Central memory CD4-positive, alpha-beta T cell (primary cell): ENCODE results near the gene CCHCR1.
A peak's percentile ranks its signal among the peaks of the same experiment; 100 is the strongest.
"Not testable (repeated sequence)": the region's sequence is repeated elsewhere in the genome, so short reads cannot be mapped to it uniquely, and the experiment has no call there.

ENCODE experiments used
- DNase-seq: peaks from one replicate; pipeline ENCODE4 v3.0.0; 2022

CCHCR1 gene

GRCh38 chr6:31180500-31180899 lies 22.9 kb upstream of the CCHCR1 start:
- peak; percentile 66 for DNase-seq

- no peak for DNase-seq
These were observed 22.3 kb upstream of the CCHCR1 start for GRCh38 chr6:31179896-31180295.

GRCh38 chr6:31179042-31179386 lies 21.4 kb upstream of the CCHCR1 start:
- DNase-seq: no peak

DNA sequence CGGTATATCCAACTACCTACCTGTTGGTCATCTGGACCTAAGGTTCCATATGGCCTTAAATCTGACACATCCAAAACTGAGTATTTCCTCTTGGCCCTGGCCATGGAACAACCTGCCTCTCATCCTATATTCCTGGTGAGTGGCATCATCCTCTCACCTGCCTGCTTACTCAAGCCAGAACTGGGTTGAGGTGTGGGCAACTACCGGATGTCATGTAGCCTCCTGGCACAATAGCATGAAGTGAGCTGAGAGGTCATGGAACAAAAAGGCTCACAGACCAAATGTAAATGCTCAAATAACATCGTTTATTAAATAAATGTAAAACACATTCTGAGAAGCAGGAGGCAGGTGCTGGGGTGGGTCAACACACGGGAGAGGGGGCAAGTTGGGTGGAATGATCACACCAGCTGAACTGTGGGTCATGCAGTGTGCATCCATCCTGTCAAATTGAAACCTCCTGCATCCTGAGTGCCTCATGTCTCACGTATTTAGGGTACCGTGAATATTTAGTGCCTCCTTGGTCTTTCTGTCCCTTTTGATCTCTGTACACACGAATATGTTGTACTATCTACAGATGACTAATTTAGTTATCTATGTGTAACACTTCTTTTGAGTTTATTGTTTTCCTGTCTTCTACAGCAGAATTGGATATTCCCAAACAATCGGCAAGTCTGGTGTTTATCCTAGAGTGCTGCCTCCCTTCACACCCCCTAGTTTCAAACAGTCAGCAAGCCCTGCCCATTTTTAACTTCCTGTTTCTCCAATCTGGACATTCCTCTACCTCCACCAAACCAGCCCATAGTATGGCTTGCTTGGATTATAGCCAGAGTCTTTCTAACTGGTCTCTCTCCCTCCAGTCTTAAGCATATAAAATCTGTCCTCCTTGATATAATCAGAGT lies 20.8 kb upstream of the CCHCR1 start:
- DNase-seq: no peak

- no peak for DNase-seq
These were observed 18.4 kb upstream of the CCHCR1 start for GRCh38 chr6:31175971-31176370.

GRCh38 chr6:31174378-31174777 lies 16.8 kb upstream of the CCHCR1 start:
- no peak for DNase-seq

- DNase-seq: no peak
These were observed 15.8 kb upstream of the CCHCR1 start for GRCh38 chr6:31173406-31173805.

DNA sequence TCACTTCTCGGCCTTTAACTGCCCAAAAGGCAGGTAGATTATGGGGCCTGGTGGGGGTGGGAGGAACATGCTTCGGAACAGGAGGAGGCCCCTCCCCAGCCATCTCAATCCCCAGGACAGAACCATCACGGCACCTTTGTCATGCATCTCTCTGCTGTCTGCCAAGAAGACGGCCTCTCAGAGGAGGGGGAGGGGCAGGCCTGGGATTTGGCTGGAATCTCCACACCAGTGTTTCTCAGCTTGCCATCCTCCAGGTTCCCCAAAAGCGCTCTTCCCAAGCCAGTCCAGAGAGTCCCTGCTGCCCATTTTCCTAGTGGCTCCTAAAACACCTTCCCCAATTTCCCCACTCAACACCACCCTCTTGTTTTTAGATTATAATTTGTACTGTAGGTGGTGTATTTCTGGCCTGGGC lies 15.4 kb upstream of the CCHCR1 start:
- no peak for DNase-seq

- DNase-seq: no peak
These were observed 14.6 kb upstream of the CCHCR1 start for GRCh38 chr6:31171931-31172905.

GRCh38 chr6:31170987-31171671 lies 13.5 kb upstream of the CCHCR1 start:
- no peak for DNase-seq

DNA sequence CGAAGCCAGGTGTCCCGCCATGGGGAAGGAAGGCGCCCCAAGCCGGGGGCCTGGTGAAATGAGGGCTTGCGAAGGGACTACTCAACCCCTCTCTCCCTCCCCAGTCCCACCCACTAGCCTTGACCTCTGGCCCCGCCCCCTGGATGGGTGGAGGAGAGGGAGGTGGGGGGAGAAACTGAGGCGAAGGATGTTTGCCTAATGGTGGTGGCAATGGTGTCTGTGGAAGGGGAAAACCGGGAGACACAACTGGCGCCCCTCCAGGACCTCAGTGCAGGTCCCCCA lies 12.9 kb upstream of the CCHCR1 start, which contains the start of gene POU5F1:
TSS of gene POU5F1 (minus strand) at position 83 of the 282 bp plus-strand sequence. CDS start at position 21, 62 bp downstream.
- DNase-seq: no peak

GRCh38 chr6:31169858-31170599 lies 12.4 kb upstream of the CCHCR1 start:
- DNase-seq: not testable (repeated sequence)

DNA sequence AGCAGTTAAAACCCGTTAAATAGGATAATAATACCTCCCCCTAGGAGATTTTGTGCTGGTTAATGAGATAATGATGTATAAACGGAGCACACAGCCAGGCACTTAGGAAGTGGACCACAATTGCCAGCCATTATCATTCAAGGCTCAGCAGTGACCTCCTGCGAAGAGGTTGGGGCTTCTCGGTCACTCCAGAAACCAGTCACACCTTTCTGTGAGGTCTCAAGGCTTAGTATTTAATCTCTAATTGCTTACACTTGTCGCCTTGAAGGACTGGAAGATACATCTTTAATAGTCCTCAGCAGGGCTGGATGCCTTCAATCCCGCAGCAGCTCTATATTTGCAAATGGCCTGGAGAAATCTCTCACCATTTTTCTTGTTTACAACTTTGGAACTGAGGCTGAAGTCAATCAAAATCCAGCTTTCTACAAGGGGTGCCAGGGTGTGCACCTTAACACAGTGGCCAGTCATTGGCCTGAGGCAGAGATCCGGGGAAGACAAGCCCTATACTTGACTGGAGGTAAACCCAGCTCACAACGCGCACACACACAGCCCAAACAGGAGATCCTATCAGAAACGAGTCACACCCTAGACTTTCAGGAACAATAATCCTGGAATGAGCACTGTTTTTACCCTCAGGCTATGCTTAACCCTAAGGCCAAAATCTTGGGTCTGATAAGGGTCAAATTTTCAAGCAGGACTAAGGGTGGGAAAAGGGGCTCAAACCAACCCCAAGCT lies 11.7 kb upstream of the CCHCR1 start:
- no peak for DNase-seq

GRCh38 chr6:31168606-31169005 lies 11.0 kb upstream of the CCHCR1 start:
- no peak for DNase-seq

- DNase-seq: no peak
These were observed 8.4 kb upstream of the CCHCR1 start for GRCh38 chr6:31165986-31166385.

GRCh38 chr6:31165064-31165832 lies 7.6 kb upstream of the CCHCR1 start:
- not testable (repeated sequence) for DNase-seq

- not testable (repeated sequence) for DNase-seq
These were observed 7.0 kb upstream of the CCHCR1 start for GRCh38 chr6:31164475-31165063.

DNA sequence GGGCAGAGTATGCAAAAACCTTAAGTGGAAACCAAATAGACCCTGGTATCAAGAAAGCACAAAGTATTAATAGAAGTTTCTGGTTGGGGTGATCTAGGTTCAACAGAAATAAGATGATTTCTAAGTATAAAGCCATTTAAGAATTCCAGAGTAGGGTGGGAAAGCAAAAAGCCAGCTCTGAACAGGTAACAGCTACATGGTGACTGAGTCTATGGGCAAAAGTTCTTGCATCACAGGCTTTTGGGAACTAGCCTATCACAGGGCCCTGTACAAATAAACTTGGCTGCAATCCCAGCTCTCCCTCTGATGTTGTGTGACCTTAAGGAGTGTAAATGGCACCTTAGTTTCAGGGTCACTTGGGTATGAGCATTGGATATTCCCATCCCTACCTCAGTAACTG lies 6.3 kb upstream of the CCHCR1 start:
- DNase-seq: no peak

DNA sequence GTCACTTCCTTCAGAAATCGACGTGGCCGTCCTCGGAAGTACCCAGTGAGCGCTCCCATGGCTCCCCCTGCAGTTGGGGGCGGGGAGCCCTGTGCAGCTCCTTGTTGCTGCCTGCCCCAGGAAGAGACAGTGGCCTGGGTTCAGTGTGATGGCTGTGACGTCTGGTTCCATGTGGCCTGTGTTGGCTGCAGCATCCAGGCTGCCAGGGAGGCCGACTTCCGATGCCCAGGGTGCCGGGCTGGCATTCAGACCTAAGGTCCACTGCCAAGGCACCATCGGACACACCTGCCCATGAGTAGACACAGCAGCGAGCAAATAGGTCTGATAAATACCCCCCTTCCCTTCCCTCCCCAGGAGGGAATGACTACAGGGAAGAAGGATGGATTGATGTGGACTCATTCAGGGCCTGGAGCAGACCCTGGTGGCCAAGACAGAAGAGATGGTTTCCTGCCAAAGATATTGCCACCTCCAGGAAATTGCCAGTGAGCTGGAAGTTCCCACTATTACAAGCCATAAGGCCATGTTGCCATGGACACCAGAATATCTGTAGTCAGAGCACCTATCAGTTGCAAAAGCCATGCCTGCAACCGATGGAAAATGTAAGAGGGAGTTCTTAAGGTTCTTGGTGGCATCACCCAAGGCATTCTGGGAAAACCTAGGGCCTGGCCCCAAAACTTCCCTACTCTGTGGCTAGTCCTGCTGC lies 5.0 kb upstream of the CCHCR1 start:
- DNase-seq: no peak
